Activated naive CD8-positive, alpha-beta T cell treated with anti-CD3 and anti-CD28 coated beads, Interleukin-2, amount 50 U/mL, for 24 hours (primary cell): ENCODE data around the gene SPINK1.

Experiments used
- ATAC-seq: fragments of 150-1000 bp; cut with Tn5 transposase; one replicate; pipeline ENCODE4 v1.10.0; 2021
- DNase-seq: peaks from one replicate; pipeline ENCODE4 v3.0.0; 2021
- H3K27ac Mint-ChIP-seq: one replicate; pipeline ENCODE4 v1.8.0; 2021; ENCODE audit warnings: mild to moderate bottlenecking, mixed read lengths
- H3K27me3 Mint-ChIP-seq: one replicate; pipeline ENCODE4 v1.8.0; 2021; ENCODE audit warnings: mixed read lengths
- H3K36me3 Mint-ChIP-seq: one replicate; pipeline ENCODE4 v1.8.0; 2021; ENCODE audit warnings: low read depth, mixed read lengths
- H3K4me1 Mint-ChIP-seq: one replicate; pipeline ENCODE4 v1.8.0; 2021; ENCODE audit warnings: mixed read lengths
- H3K4me3 Mint-ChIP-seq: one replicate; pipeline ENCODE4 v1.8.0; 2021; ENCODE audit warnings: mild to moderate bottlenecking, moderate library complexity, mixed read lengths
- H3K9me3 Mint-ChIP-seq: one replicate; pipeline ENCODE4 v1.8.0; 2021; ENCODE audit warnings: mixed read lengths

The SPINK1 gene

GRCh38 chr5:147859962-147860640, 28.6 kb upstream of the SPINK1 start:
- Mint-ChIP-seq H3K27me3 (peaks cover 8% of the 10 kb centered on the region), H3K36me3 (no peaks in the 10 kb centered on the region), H3K27ac (no peak overlapping the region), H3K9me3 (no peaks in the 10 kb centered on the region), H3K4me3 (no peak overlapping the region), H3K4me1 (peaks cover 3% of the 10 kb centered on the region)
- DNase-seq (no peak), ATAC-seq (no peak)

GRCh38 chr5:147858565-147858964, 27.1 kb upstream of the SPINK1 start:
- Mint-ChIP-seq H3K27me3 (peaks cover 4% of the 10 kb centered on the region), H3K4me1 (peaks cover 3% of the 10 kb centered on the region), H3K36me3 (no peaks in the 10 kb centered on the region), H3K27ac (no peak overlapping the region), H3K4me3 (no peak overlapping the region), H3K9me3 (no peaks in the 10 kb centered on the region)
- ATAC-seq (no peak), DNase-seq (no peak)

- no peak overlapping the region for H3K4me3 Mint-ChIP-seq
- peak; percentile 49 for DNase-seq
- ATAC-seq: no peak
- H3K36me3 Mint-ChIP-seq: no peaks in the 10 kb centered on the region
- no peak overlapping the region for H3K27ac Mint-ChIP-seq
- peaks cover 4% of the 10 kb centered on the region for H3K27me3 Mint-ChIP-seq
- H3K4me1 Mint-ChIP-seq: peaks cover 3% of the 10 kb centered on the region
- no peaks in the 10 kb centered on the region for H3K9me3 Mint-ChIP-seq
Measured at GRCh38 chr5:147857302-147858129, 26.0 kb upstream of the SPINK1 start.

GRCh38 chr5:147856801-147857200, 25.3 kb upstream of the SPINK1 start:
- ATAC-seq (no peak), DNase-seq (no peak)
- no peaks in the 10 kb centered on the region for H3K36me3 Mint-ChIP-seq
- H3K9me3 Mint-ChIP-seq: no peaks in the 10 kb centered on the region
- peaks cover 3% of the 10 kb centered on the region for H3K4me1 Mint-ChIP-seq
- H3K27ac Mint-ChIP-seq: no peak overlapping the region
- peaks cover 4% of the 10 kb centered on the region for H3K27me3 Mint-ChIP-seq
- no peak overlapping the region for H3K4me3 Mint-ChIP-seq

- peaks cover 4% of the 10 kb centered on the region for H3K27me3 Mint-ChIP-seq
- no peak overlapping the region for H3K27ac Mint-ChIP-seq
- H3K9me3 Mint-ChIP-seq: no peaks in the 10 kb centered on the region
- ATAC-seq (no peak), DNase-seq (no peak)
- H3K4me1 Mint-ChIP-seq: peaks cover 3% of the 10 kb centered on the region
- no peak overlapping the region for H3K4me3 Mint-ChIP-seq
- no peaks in the 10 kb centered on the region for H3K36me3 Mint-ChIP-seq
Measured at GRCh38 chr5:147855774-147856069, 24.3 kb upstream of the SPINK1 start.

GRCh38 chr5:147854894-147855773, 23.7 kb upstream of the SPINK1 start:
- Mint-ChIP-seq H3K27me3 (peaks cover 4% of the 10 kb centered on the region), H3K9me3 (no peaks in the 10 kb centered on the region), H3K36me3 (no peaks in the 10 kb centered on the region), H3K27ac (no peak overlapping the region), H3K4me3 (no peak overlapping the region), H3K4me1 (peaks cover 3% of the 10 kb centered on the region)
- DNase-seq: no peak
- no peak for ATAC-seq

- Mint-ChIP-seq H3K4me3 (no peak overlapping the region), H3K27me3 (peaks cover 4% of the 10 kb centered on the region), H3K4me1 (peaks cover 3% of the 10 kb centered on the region), H3K27ac (no peak overlapping the region), H3K36me3 (no peaks in the 10 kb centered on the region), H3K9me3 (no peaks in the 10 kb centered on the region)
- DNase-seq (no peak), ATAC-seq (no peak)
Measured at GRCh38 chr5:147854331-147854730, 22.9 kb upstream of the SPINK1 start.

- H3K36me3 Mint-ChIP-seq: no peaks in the 10 kb centered on the region
- H3K4me3 Mint-ChIP-seq: no peak overlapping the region
- DNase-seq (no peak), ATAC-seq (no peak)
- H3K27me3 Mint-ChIP-seq: peaks cover 4% of the 10 kb centered on the region
- no peak overlapping the region for H3K27ac Mint-ChIP-seq
- H3K9me3 Mint-ChIP-seq: no peaks in the 10 kb centered on the region
- peaks cover 3% of the 10 kb centered on the region for H3K4me1 Mint-ChIP-seq
Measured at GRCh38 chr5:147853372-147853987, 22.0 kb upstream of the SPINK1 start.

GRCh38 chr5:147852365-147852764, 20.9 kb upstream of the SPINK1 start:
- ATAC-seq (peak; percentile 57), DNase-seq (no peak)
- no peaks in the 10 kb centered on the region for H3K36me3 Mint-ChIP-seq
- H3K27me3 Mint-ChIP-seq: peaks cover 3% of the 10 kb centered on the region
- no peaks in the 10 kb centered on the region for H3K9me3 Mint-ChIP-seq
- no peak overlapping the region for H3K4me3 Mint-ChIP-seq
- no peak overlapping the region for H3K27ac Mint-ChIP-seq
- no peaks in the 10 kb centered on the region for H3K4me1 Mint-ChIP-seq

- ATAC-seq (no peak), DNase-seq (no peak)
- Mint-ChIP-seq H3K4me1 (no peaks in the 10 kb centered on the region), H3K9me3 (no peaks in the 10 kb centered on the region), H3K4me3 (no peak overlapping the region), H3K27ac (no peak overlapping the region), H3K27me3 (peaks cover 3% of the 10 kb centered on the region), H3K36me3 (no peaks in the 10 kb centered on the region)
Measured at GRCh38 chr5:147851578-147851977, 20.1 kb upstream of the SPINK1 start.

GRCh38 chr5:147849226-147849625, 17.8 kb upstream of the SPINK1 start:
- Mint-ChIP-seq H3K4me3 (no peak overlapping the region), H3K4me1 (no peaks in the 10 kb centered on the region), H3K36me3 (no peaks in the 10 kb centered on the region), H3K27me3 (peaks cover 7% of the 10 kb centered on the region), H3K9me3 (no peaks in the 10 kb centered on the region), H3K27ac (no peak overlapping the region)
- no peak for DNase-seq
- no peak for ATAC-seq

- H3K36me3 Mint-ChIP-seq: no peaks in the 10 kb centered on the region
- ATAC-seq: no peak
Measured at GRCh38 chr5:147845618-147846017, 14.1 kb upstream of the SPINK1 start.

GRCh38 chr5:147844846-147845245, 13.4 kb upstream of the SPINK1 start:
- peaks cover 9% of the 10 kb centered on the region for H3K27me3 Mint-ChIP-seq
- no peak overlapping the region for H3K4me3 Mint-ChIP-seq
- H3K4me1 Mint-ChIP-seq: no peaks in the 10 kb centered on the region
- no peaks in the 10 kb centered on the region for H3K9me3 Mint-ChIP-seq
- no peaks in the 10 kb centered on the region for H3K36me3 Mint-ChIP-seq
- ATAC-seq: no peak
- no peak for DNase-seq
- no peak overlapping the region for H3K27ac Mint-ChIP-seq

More at GRCh38 chr5:147845618-147846017, 14.1 kb upstream of the SPINK1 start:
- no peaks in the 10 kb centered on the region for H3K9me3 Mint-ChIP-seq
- no peak overlapping the region for H3K4me3 Mint-ChIP-seq
- DNase-seq: no peak
- no peaks in the 10 kb centered on the region for H3K4me1 Mint-ChIP-seq
- H3K27ac Mint-ChIP-seq: no peak overlapping the region
- H3K27me3 Mint-ChIP-seq: peaks cover 9% of the 10 kb centered on the region

GRCh38 chr5:147842869-147843268, 11.4 kb upstream of the SPINK1 start:
- peaks cover 12% of the 10 kb centered on the region for H3K27me3 Mint-ChIP-seq
- H3K9me3 Mint-ChIP-seq: no peaks in the 10 kb centered on the region
- no peak overlapping the region for H3K4me3 Mint-ChIP-seq
- no peaks in the 10 kb centered on the region for H3K36me3 Mint-ChIP-seq
- no peaks in the 10 kb centered on the region for H3K4me1 Mint-ChIP-seq
- DNase-seq: no peak
- ATAC-seq: no peak
- no peak overlapping the region for H3K27ac Mint-ChIP-seq
